CD4-positive, alpha-beta memory T cell (primary cell): ENCODE results near the gene EXD1. TPM values are rescaled to one million over a fixed set of nuclear protein-coding genes. Genes with fewer than 3 reads are reported as not detected.

ENCODE experiments used
- polyA plus RNA-seq, 2 donors: library from polyadenylated mRNA; unstranded; fragments of 300-500 nt; fragmentation: Illumina TruSeq; gene quantifications; one replicate each; pipeline ENCODE4 v1.2.3, GENCODE V29; 2021
- total RNA-seq, 2 experiments: library from RNA; stranded (reverse); gene quantifications; one replicate each; pipeline ENCODE4 v1.2.3, GENCODE V29; 2021

The EXD1 gene
- total and polyA plus RNA-seq, 4 experiments from 2014 or later, result not detected

Other genes starting within 250 kb of the EXD1 start
- gene INO80, start 114.5 kb downstream of the EXD1 start, total RNA-seq, result 10 to 100 TPM; 29.7 to 34.4 TPM
- gene INO80, start 114.5 kb downstream of the EXD1 start, polyA plus RNA-seq, result 1 to 10 TPM; 1.5 to 6.7 TPM
- 10 to 100 TPM; 26.4 to 27.1 TPM for gene CHP1, start 511 bp upstream of the EXD1 start, total RNA-seq
- gene CHP1, start 511 bp upstream of the EXD1 start, polyA plus RNA-seq, result 10 to 100 TPM in 1 of 2 donors, 1 to 10 TPM in 1; 9.8 to 16.4 TPM
- gene OIP5, start 101.8 kb upstream of the EXD1 start, total RNA-seq, result under 1 TPM; 0.52 to 0.72 TPM
- under 1 TPM; 0.70 to 0.76 TPM for gene OIP5, start 101.8 kb upstream of the EXD1 start, polyA plus RNA-seq
- gene NUSAP1, start 102.1 kb upstream of the EXD1 start, total RNA-seq, result 1 to 10 TPM; 3.5 to 4.2 TPM
- gene NUSAP1, start 102.1 kb upstream of the EXD1 start, polyA plus RNA-seq, result 1 to 10 TPM; 1.8 to 4.4 TPM
- 10 to 100 TPM; 14.2 to 15.8 TPM for gene NDUFAF1, start 171.7 kb upstream of the EXD1 start, total RNA-seq
- 10 to 100 TPM; 19.1 to 23.9 TPM for gene NDUFAF1, start 171.7 kb upstream of the EXD1 start, polyA plus RNA-seq
- gene RTF1, start 186.3 kb upstream of the EXD1 start, total RNA-seq, result 10 to 100 TPM; 31.9 to 35.9 TPM
- gene RTF1, start 186.3 kb upstream of the EXD1 start, polyA plus RNA-seq, result 10 to 100 TPM in 1 of 2 donors, 1 to 10 TPM in 1; 7.4 to 29.6 TPM